A673 (cell line): ENCODE results near the gene TRIM39. TPM values are rescaled to one million over a fixed set of nuclear protein-coding genes. Genes with fewer than 3 reads are reported as not detected.

Source experiments
- BruUV-seq: library from RNA; stranded (reverse); fragments of 400-500 nt; replicated peaks from 2 replicates; lab custom pipeline; 2021; lab: Mats Ljungman, UMichigan
- CTCF ChIA-PET: fragments of 300-600 bp; sonication (Branson Sonifier 250); formaldehyde crosslinking; loops from one replicate; lab custom pipeline; 2022; ENCODE audit warnings: antibody characterized with exemption; lab: Charles Lee
- POLR2A ChIA-PET: fragments of 300-600 bp; sonication (Branson Sonifier 250); formaldehyde crosslinking; loops from one replicate; lab custom pipeline; 2022; ENCODE audit warnings: antibody characterized with exemption; ENCODE audit not compliant: low non-redundant PET; lab: Charles Lee
- DNase-seq: peaks from one replicate; pipeline ENCODE4 v3.0.0-alpha.2; 2015; ENCODE audit warnings: low spot score
- H3K27ac ChIP-seq: fragments of 200-600 bp; sonication (generic); 2 replicates; pipeline ENCODE4 v1.5.1; 2016; ENCODE audit warnings: mixed run types, low read depth, mild to moderate bottlenecking, mixed read lengths, antibody characterized with exemption, low read length; ENCODE audit not compliant: poor library complexity, severe bottlenecking
- H3K27me3 ChIP-seq: fragments of 200-600 bp; sonication (generic); replicated peaks from 2 replicates; pipeline ENCODE4 v1.6.1; 2017; ENCODE audit warnings: mixed run types, low read depth, mild to moderate bottlenecking, mixed read lengths, antibody characterized with exemption, low read length; ENCODE audit not compliant: insufficient read depth, poor library complexity
- H3K36me3 ChIP-seq: fragments of 200-600 bp; sonication (generic); 2 replicates; pipeline ENCODE4 v1.6.1; 2016; ENCODE audit warnings: mixed run types, mild to moderate bottlenecking, mixed read lengths, antibody characterized with exemption, low read length; ENCODE audit not compliant: insufficient read depth, poor library complexity, severe bottlenecking
- H3K4me1 ChIP-seq: fragments of 200-600 bp; sonication (generic); 2 replicates; pipeline ENCODE4 v1.6.1; 2017; ENCODE audit warnings: mixed run types, mild to moderate bottlenecking, mixed read lengths, antibody characterized with exemption, low read length; ENCODE audit not compliant: insufficient read depth, poor library complexity, severe bottlenecking
- H3K4me3 ChIP-seq: fragments of 200-600 bp; sonication (generic); 2 replicates; pipeline ENCODE4 v1.5.1; 2016; ENCODE audit warnings: low read depth, mixed run types, mild to moderate bottlenecking, mixed read lengths, low read length; ENCODE audit not compliant: poor library complexity, severe bottlenecking
- H3K9me3 ChIP-seq: fragments of 200-600 bp; sonication (generic); 2 replicates; pipeline ENCODE4 v1.6.1; 2016; ENCODE audit warnings: mixed run types, low read depth, mild to moderate bottlenecking, mixed read lengths, antibody characterized with exemption, low read length; ENCODE audit not compliant: poor library complexity, severe bottlenecking
- EZH2 ChIP-seq: fragments of 200-600 bp; sonication (generic); IDR thresholded peaks from 2 replicates; pipeline ENCODE4 v1.6.1; 2017; ENCODE audit warnings: borderline replicate concordance, low read depth, mild to moderate bottlenecking, mixed read lengths, antibody characterized with exemption, low read length; ENCODE audit not compliant: poor library complexity, severe bottlenecking
- intact Hi-C: fragments of 100-400 bp; cut with micrococcal nuclease; formaldehyde crosslinking; loops from one replicate; pipeline ENCODE4 v1.10.0; 2022; ENCODE audit not compliant: unreplicated experiment
- total RNA-seq: library from RNA; stranded (reverse); gene quantifications from 2 replicates; pipeline ENCODE4 v1.2.3, GENCODE V29; 2021
- TF ChIP-seq, protein P1 (sequence below): fragments of 300-800, 200-600 bp; sonication (generic); conservative IDR thresholded peaks from 2 replicates; pipeline ENCODE4 v1.5.1; 2017; ENCODE audit warnings: low read depth, mild to moderate bottlenecking, antibody characterized with exemption, low read length, moderate library complexity, mixed read lengths

The TRIM39 gene
- total RNA-seq, 1 experiment from 2014 or later, result 14.3 TPM

DNA sequence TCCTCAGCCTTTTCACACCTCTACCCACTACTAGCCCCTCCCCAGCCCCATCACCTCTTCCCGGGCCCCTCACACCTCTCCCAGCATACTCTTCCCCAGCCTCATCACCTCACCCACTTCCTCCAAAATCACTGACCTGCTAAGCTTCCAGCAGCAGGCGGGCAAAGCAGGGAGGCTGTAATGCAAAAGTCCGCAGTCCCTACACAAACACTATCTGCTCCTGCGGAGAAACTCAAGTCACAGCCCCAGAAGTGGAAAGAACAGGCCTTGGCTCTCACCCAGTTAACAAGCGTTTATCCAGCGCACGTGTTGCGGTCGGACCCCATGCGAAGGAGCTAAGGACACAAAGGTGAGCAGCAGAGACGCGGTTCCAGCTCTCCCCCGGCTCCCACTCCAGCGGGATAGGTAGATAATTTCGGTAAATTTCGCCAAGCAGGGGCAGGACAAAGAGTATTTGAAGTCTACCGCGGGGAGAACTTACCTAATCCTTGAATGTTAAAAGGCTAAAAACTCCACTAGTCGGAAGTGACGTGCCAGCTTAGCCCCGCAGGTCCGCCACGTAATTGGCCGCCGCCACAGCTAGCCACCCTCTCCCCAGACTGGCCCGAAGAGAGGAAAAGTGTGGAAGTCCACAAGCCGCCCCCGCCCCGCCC is 728 bp upstream of the TRIM39 start:
- peaks cover 22% of the 10 kb centered on the region for H3K4me1 ChIP-seq
- intact Hi-C loops, result loop anchor here (10.0 kb wide), 1 partner anchor 111 kb away; the partner anchor contains the start of gene TRIM26
- H3K9me3 ChIP-seq, result no peaks in the 10 kb centered on the region
- peak; percentile 86 for DNase-seq
- peak overlapping the region; percentile 98 for H3K4me3 ChIP-seq
- POLR2A ChIA-PET, result no interaction called here
- no peaks in the 10 kb centered on the region for H3K27me3 ChIP-seq
- H3K27ac ChIP-seq, result peak overlapping the region; percentile 99
- CTCF ChIA-PET, result interaction anchor here (0.6 to 1.2 kb wide), 4 partner anchors 54 to 1859 kb away, joined by 3 to 4 read pairs (median 4); no protein-coding TSS in a partner anchor
- BruUV-seq, result no TSS peak
- no peak for TF ChIP-seq EZH2
- TF ChIP-seq, protein P1, sequence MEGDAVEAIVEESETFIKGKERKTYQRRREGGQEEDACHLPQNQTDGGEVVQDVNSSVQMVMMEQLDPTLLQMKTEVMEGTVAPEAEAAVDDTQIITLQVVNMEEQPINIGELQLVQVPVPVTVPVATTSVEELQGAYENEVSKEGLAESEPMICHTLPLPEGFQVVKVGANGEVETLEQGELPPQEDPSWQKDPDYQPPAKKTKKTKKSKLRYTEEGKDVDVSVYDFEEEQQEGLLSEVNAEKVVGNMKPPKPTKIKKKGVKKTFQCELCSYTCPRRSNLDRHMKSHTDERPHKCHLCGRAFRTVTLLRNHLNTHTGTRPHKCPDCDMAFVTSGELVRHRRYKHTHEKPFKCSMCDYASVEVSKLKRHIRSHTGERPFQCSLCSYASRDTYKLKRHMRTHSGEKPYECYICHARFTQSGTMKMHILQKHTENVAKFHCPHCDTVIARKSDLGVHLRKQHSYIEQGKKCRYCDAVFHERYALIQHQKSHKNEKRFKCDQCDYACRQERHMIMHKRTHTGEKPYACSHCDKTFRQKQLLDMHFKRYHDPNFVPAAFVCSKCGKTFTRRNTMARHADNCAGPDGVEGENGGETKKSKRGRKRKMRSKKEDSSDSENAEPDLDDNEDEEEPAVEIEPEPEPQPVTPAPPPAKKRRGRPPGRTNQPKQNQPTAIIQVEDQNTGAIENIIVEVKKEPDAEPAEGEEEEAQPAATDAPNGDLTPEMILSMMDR, result no peak
- H3K36me3 ChIP-seq, result peaks cover 6% of the 10 kb centered on the region

DNA sequence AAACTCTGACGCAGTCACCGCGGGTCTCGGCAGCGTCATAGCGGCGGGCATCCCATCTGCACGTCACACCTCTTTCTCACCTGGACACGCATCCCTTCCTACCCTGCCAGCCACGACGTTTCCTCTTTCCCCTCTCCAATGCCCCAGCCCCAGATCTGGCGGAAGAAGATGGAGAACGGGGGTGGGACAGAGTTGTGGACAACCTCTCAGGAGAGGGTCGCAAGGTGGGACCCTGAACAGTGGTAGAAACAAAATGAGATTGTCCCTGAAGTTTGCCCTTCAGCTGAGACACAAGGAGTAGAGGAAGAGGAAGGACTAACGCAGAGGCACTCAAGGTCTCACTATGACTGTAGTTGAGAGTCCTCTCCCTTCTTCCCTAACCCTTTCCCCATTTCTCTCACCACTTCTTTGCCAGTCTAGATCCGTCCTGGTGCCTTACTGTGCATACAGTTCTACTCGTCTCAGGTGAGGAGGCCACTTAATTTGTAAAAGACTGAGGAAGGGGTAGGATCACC is 562 bp downstream of the TRIM39 start:
- intact Hi-C loops, result loop anchor here (10.0 kb wide), 1 partner anchor 112 kb away; the partner anchor contains the start of gene TRIM26
- CTCF ChIA-PET, result no interaction called here

DNA sequence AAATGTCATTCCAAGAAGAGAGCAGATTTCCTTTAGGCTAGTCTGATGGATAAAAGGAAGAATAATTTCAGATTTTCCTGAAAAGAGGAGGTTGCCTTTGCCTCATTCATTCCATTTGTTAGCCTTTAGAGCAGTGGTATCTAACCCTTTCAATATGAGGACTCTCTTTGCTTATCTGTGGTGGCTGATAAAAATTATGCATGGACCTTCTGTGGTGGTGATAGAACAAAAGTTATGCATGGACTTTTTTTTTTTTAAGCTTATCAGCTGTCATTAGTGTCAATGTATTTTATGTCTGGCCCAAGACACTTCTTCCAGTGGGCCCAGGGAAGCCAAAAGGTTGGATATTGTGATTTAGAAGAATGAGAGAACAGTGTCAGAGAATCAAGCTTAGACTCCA is 1.7 kb downstream of the TRIM39 start:
- TF ChIP-seq, protein P1, result no peak
- no peak for TF ChIP-seq EZH2
- ChIA-PET POLR2A (no interaction called here), CTCF (no interaction called here)
- intact Hi-C loops, result loop anchor here (10.0 kb wide), 1 partner anchor 114 kb away; the partner anchor contains the start of gene TRIM26
- no peak overlapping the region for H3K4me3 ChIP-seq
- H3K27me3 ChIP-seq, result no peaks in the 10 kb centered on the region
- no peak overlapping the region for H3K27ac ChIP-seq
- BruUV-seq, result no TSS peak
- peaks cover 19% of the 10 kb centered on the region for H3K36me3 ChIP-seq
- H3K4me1 ChIP-seq, result peaks cover 17% of the 10 kb centered on the region
- H3K9me3 ChIP-seq, result no peaks in the 10 kb centered on the region
- no peak for DNase-seq

More for the DNA sequence above, 562 bp downstream of the TRIM39 start:
- peak overlapping the region; percentile 98 for H3K4me3 ChIP-seq
- peaks cover 15% of the 10 kb centered on the region for H3K36me3 ChIP-seq
- no peaks in the 10 kb centered on the region for H3K27me3 ChIP-seq
- H3K4me1 ChIP-seq, result peaks cover 19% of the 10 kb centered on the region
- DNase-seq, result no peak
- POLR2A ChIA-PET, result no interaction called here
- peak overlapping the region; percentile 99 for H3K27ac ChIP-seq
- no peak for TF ChIP-seq EZH2
- TF ChIP-seq, protein P1, result no peak
- BruUV-seq, result no TSS peak
- H3K9me3 ChIP-seq, result no peaks in the 10 kb centered on the region
